PC-3 (cell line): ENCODE results near the gene TMEM139. TPM values are rescaled to one million over a fixed set of nuclear protein-coding genes. Genes with fewer than 3 reads are reported as not detected.
A peak's percentile ranks its signal among the peaks of the same experiment; 100 is the strongest.

Source experiments
- ATAC-seq: fragments of 200-7000 bp; cut with Tn5 transposase; 2 replicates; pipeline ENCODE4 v1.9.1; 2020; ENCODE audit warnings: mild to moderate bottlenecking, moderate library complexity
- BruUV-seq: library from RNA; stranded (reverse); fragments of 400-500 nt; replicated peaks from 2 replicates; lab custom pipeline; 2021; lab: Mats Ljungman, UMichigan
- CTCF ChIA-PET: fragments of 300-600 bp; sonication (Branson Sonifier 250); formaldehyde crosslinking; loops from one replicate; lab custom pipeline; 2022; ENCODE audit warnings: antibody characterized with exemption; lab: Charles Lee
- POLR2A ChIA-PET: fragments of 300-600 bp; sonication (Branson Sonifier 250); formaldehyde crosslinking; loops from one replicate; lab custom pipeline; 2022; ENCODE audit warnings: antibody characterized with exemption; ENCODE audit not compliant: unreplicated experiment; lab: Charles Lee
- DNase-seq: peaks from one replicate; pipeline ENCODE4 v3.0.0-alpha.2; 2015
- H2AFZ ChIP-seq: fragments of 300-600 bp; sonication (generic); 2 replicates; pipeline ENCODE4 v1.6.0; 2016; ENCODE audit warnings: antibody characterized with exemption, low read length
- H3F3A ChIP-seq: fragments of 300-600 bp; sonication (generic); one replicate; pipeline ENCODE4 v1.6.0; 2017; ENCODE audit warnings: antibody characterized with exemption, low read length, control low read depth, mild to moderate bottlenecking; ENCODE audit not compliant: unreplicated experiment
- H3K27ac ChIP-seq: fragments of 300-600 bp; sonication (generic); 2 replicates; pipeline ENCODE4 v1.5.1; 2016; ENCODE audit warnings: mild to moderate bottlenecking, low read length
- H3K27me3 ChIP-seq: fragments of 300-600 bp; sonication (generic); 2 replicates; pipeline ENCODE4 v1.6.1; 2016; ENCODE audit warnings: low read length, mixed read lengths
- H3K36me3 ChIP-seq: fragments of 300-600 bp; sonication (generic); 2 replicates; pipeline ENCODE4 v1.6.1; 2016; ENCODE audit warnings: low read depth, mixed run types, low read length, mixed read lengths
- H3K4me1 ChIP-seq: fragments of 300-600 bp; sonication (generic); 2 replicates; pipeline ENCODE4 v1.5.1; 2016; ENCODE audit warnings: low read length; ENCODE audit not compliant: insufficient read depth
- H3K4me2 ChIP-seq: fragments of 300-600 bp; sonication (generic); 2 replicates; pipeline ENCODE4 v1.6.0; 2016; ENCODE audit warnings: low read length
- H3K4me3 ChIP-seq: fragments of 300-600 bp; sonication (generic); 2 replicates; pipeline ENCODE4 v1.5.1; 2016; ENCODE audit warnings: mild to moderate bottlenecking, low read length, mixed read lengths
- H3K79me2 ChIP-seq: fragments of 300-600 bp; sonication (generic); 2 replicates; pipeline ENCODE4 v1.6.1; 2017; ENCODE audit warnings: low read length, mixed read lengths
- H3K9ac ChIP-seq: fragments of 300-600 bp; sonication (generic); 2 replicates; pipeline ENCODE4 v1.6.0; 2016; ENCODE audit warnings: mild to moderate bottlenecking, low read length
- H3K9me2 ChIP-seq: fragments of 300-600 bp; sonication (generic); replicated peaks from 2 replicates; pipeline ENCODE4 v1.6.1; 2016; ENCODE audit warnings: mixed run types, low read length, mixed read lengths
- H3K9me3 ChIP-seq: fragments of 300-600 bp; sonication (generic); 2 replicates; pipeline ENCODE4 v1.6.1; 2016; ENCODE audit warnings: low read length, mixed read lengths
- H4K20me1 ChIP-seq: fragments of 300-600 bp; sonication (generic); 2 replicates; pipeline ENCODE4 v1.6.1; 2016; ENCODE audit warnings: low read length, mixed read lengths
- EZH2 ChIP-seq: fragments of 300-600 bp; sonication (generic); IDR thresholded peaks from one replicate; pipeline ENCODE4 v1.6.1; 2017; ENCODE audit warnings: antibody characterized with exemption, mild to moderate bottlenecking, low read length; ENCODE audit not compliant: unreplicated experiment
- EZH2phosphoT487 ChIP-seq: fragments of 300-600 bp; sonication (generic); IDR thresholded peaks from 2 replicates; pipeline ENCODE4 v1.6.1; 2018; ENCODE audit warnings: mild to moderate bottlenecking, antibody characterized with exemption, low read length, borderline replicate concordance
- intact Hi-C: fragments of 100-400 bp; cut with micrococcal nuclease; formaldehyde crosslinking; loops from 2 replicates; pipeline ENCODE4 v1.9.0; 2023
- total RNA-seq: library from RNA; depleted of rRNA; stranded (reverse); fragments of >200 nt; gene quantifications from 2 replicates; pipeline ENCODE4 v1.2.3, GENCODE V29; 2014
- TF ChIP-seq, protein P1 (sequence below): fragments of 300-600 bp; sonication (generic); conservative IDR thresholded peaks from 2 replicates; pipeline ENCODE4 v1.5.1; 2017; ENCODE audit warnings: antibody characterized with exemption, low read depth, mild to moderate bottlenecking, low read length

TMEM139 gene
- total RNA-seq, 1 experiment from 2014 or later, result 5.2 TPM

DNA sequence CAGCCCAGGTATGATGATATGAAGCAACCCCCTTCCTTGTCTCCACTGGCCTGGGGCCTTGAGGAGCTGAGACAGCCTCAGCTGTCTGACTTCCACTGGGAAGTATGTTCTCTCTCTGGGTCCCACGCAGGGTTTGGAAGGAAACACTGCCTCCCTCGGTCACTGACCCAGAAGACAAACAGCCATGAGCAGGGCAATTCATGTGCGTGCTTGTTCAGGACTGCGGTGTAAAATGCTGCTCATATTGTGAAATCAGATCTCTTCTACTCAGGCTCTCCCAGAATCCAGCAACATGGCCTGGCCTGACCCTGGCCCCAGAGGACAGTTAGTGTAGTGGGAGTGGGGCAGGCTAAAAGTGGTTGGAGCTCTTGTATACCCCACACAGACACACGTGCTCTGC, 33.9 kb downstream of the TMEM139 start:
- DNase-seq, result no peak
- CTCF ChIA-PET, result no interaction called here
- no peaks in the 10 kb centered on the region for H3K9me3 ChIP-seq

DNA sequence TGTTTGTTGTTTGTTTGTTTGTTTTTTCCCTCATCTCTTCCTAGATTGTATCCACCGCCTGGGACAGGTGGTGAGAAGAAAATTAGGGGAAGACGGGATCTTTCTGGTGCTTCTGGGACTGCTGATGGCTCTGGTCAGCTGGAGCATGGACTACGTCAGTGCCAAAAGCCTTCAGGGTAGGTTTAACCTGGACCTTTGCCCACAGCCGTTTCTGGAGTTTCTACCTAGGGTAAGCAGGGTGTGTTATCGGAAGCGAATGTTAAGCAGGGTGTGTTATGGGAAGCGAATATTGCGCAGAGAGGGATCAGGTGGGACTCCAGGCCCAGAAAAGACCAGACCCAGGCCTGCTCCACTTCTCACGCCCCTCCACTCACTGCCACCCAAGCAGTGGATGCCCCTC, 35.9 kb downstream of the TMEM139 start:
- H3K9ac ChIP-seq, result no peak overlapping the region
- H3K27me3 ChIP-seq, result no peaks in the 10 kb centered on the region
- no TSS peak for BruUV-seq
- ATAC-seq (no peak; the same call in 1 of the 2 replicates), DNase-seq (peak; percentile 60)
- H3K9me3 ChIP-seq, result no peaks in the 10 kb centered on the region
- intact Hi-C loops, result no loop called here
- CTCF ChIA-PET, result no interaction called here
- no peaks in the 10 kb centered on the region for H3K79me2 ChIP-seq
- H3K4me3 ChIP-seq, result no peak overlapping the region
- TF ChIP-seq EZH2phosphoT487, result no peak
- TF ChIP-seq, protein P1, sequence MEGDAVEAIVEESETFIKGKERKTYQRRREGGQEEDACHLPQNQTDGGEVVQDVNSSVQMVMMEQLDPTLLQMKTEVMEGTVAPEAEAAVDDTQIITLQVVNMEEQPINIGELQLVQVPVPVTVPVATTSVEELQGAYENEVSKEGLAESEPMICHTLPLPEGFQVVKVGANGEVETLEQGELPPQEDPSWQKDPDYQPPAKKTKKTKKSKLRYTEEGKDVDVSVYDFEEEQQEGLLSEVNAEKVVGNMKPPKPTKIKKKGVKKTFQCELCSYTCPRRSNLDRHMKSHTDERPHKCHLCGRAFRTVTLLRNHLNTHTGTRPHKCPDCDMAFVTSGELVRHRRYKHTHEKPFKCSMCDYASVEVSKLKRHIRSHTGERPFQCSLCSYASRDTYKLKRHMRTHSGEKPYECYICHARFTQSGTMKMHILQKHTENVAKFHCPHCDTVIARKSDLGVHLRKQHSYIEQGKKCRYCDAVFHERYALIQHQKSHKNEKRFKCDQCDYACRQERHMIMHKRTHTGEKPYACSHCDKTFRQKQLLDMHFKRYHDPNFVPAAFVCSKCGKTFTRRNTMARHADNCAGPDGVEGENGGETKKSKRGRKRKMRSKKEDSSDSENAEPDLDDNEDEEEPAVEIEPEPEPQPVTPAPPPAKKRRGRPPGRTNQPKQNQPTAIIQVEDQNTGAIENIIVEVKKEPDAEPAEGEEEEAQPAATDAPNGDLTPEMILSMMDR, result no peak
- no peak for TF ChIP-seq EZH2
- H3K36me3 ChIP-seq, result no peaks in the 10 kb centered on the region
- H3K9me2 ChIP-seq, result no peaks in the 10 kb centered on the region
- no peak overlapping the region for H2AFZ ChIP-seq
- no peaks in the 10 kb centered on the region for H3F3A ChIP-seq
- H4K20me1 ChIP-seq, result no peaks in the 10 kb centered on the region
- H3K4me1 ChIP-seq, result peaks cover 25% of the 10 kb centered on the region
- POLR2A ChIA-PET, result no interaction called here
- no peak overlapping the region for H3K4me2 ChIP-seq
- H3K27ac ChIP-seq, result no peak overlapping the region

More for the DNA sequence above, 33.9 kb downstream of the TMEM139 start:
- Histone ChIP-seq H3F3A (no peaks in the 10 kb centered on the region), H3K27me3 (no peaks in the 10 kb centered on the region), H3K4me2 (no peak overlapping the region), H3K9me2 (no peaks in the 10 kb centered on the region), H3K79me2 (no peaks in the 10 kb centered on the region), H2AFZ (no peak overlapping the region), H3K9ac (no peak overlapping the region), H3K4me1 (peaks cover 9% of the 10 kb centered on the region; the same call in 1 of the 2 replicates), H4K20me1 (no peaks in the 10 kb centered on the region), H3K36me3 (no peaks in the 10 kb centered on the region), H3K27ac (no peak overlapping the region), H3K4me3 (no peak overlapping the region)
- POLR2A ChIA-PET, result no interaction called here
- intact Hi-C loops, result loop anchor here (10.0 kb wide), 1 partner anchor 176 kb away; no protein-coding TSS in a partner anchor
- BruUV-seq, result no TSS peak
- ATAC-seq, result no peak
- TF ChIP-seq EZH2phosphoT487, result no peak
- TF ChIP-seq, protein P1, result no peak

DNA sequence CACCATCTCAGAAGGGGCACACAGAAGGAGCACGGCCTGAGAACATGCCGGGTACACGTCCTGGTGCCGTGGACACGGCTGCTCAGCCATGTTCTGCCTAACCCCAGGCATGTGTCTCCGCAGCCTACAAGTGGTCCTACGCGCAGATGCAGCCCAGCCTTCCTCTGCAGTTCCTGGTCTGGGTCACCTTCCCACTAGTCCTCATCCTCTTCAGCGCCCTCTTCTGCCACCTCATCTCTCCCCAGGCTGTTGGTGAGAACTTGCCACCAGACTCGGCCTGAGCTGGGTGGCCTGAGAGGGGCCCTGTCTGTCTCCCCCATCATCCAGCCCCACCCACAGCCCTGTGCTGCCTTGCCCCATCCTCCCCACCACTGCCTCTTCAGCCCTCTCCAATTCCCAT, 36.5 kb downstream of the TMEM139 start:
- Histone ChIP-seq H3K9ac (no peak overlapping the region), H4K20me1 (no peaks in the 10 kb centered on the region), H3K27ac (no peak overlapping the region), H3K9me3 (no peaks in the 10 kb centered on the region), H3F3A (no peaks in the 10 kb centered on the region), H3K27me3 (no peaks in the 10 kb centered on the region), H2AFZ (no peak overlapping the region), H3K79me2 (no peaks in the 10 kb centered on the region), H3K9me2 (no peaks in the 10 kb centered on the region), H3K36me3 (no peaks in the 10 kb centered on the region), H3K4me2 (no peak overlapping the region), H3K4me3 (no peak overlapping the region), H3K4me1 (peaks cover 32% of the 10 kb centered on the region)
- ATAC-seq, result no peak
- ChIA-PET CTCF (no interaction called here), POLR2A (no interaction called here)
- BruUV-seq, result no TSS peak
- TF ChIP-seq EZH2phosphoT487 (no peak), EZH2 (no peak)
- TF ChIP-seq, protein P1, result no peak
- DNase-seq, result no peak
- intact Hi-C loops, result no loop called here
